DOHH2 (cell line): ENCODE results near the gene HIPK2.

Source experiments
- CTCF ChIP-seq: fragments of 200-600 bp; sonication (generic); IDR thresholded peaks from one replicate; pipeline ENCODE4 v1.5.1; 2014; ENCODE audit warnings: antibody characterized with exemption, mild to moderate bottlenecking, low read depth, low read length; ENCODE audit not compliant: poor library complexity, severe bottlenecking
- EZH2phosphoT487 ChIP-seq: fragments of 200-600 bp; sonication (generic); IDR thresholded peaks from 2 replicates; pipeline ENCODE4 v1.6.1; 2017; ENCODE audit warnings: borderline replicate concordance, mild to moderate bottlenecking, antibody characterized with exemption, low read length, moderate library complexity, mixed read lengths

- no peak for TF ChIP-seq EZH2phosphoT487
- TF ChIP-seq CTCF: no peak
Observed at GRCh38 chr7:139750459-139751095, 27.2 kb downstream of the HIPK2 start.
